Colonic mucosa (tissue), 4 donors: ENCODE data around the gene MBOAT7. TPM values are rescaled to one million over a fixed set of nuclear protein-coding genes. Genes with fewer than 3 reads are reported as not detected.

Experiments
- DNase-seq: peaks from one replicate; pipeline ENCODE4 v3.0.0-alpha.2; 2020
- H3K27ac ChIP-seq: fragments of 200-600 bp; one replicate; pipeline ENCODE4 v1.8.0; 2021
- H3K27me3 ChIP-seq: fragments of 200-600 bp; one replicate; pipeline ENCODE4 v1.8.0; 2021
- H3K36me3 ChIP-seq: fragments of 200-600 bp; one replicate; pipeline ENCODE4 v1.8.0; 2021
- H3K4me1 ChIP-seq: fragments of 200-600 bp; one replicate; pipeline ENCODE4 v1.8.0; 2021; ENCODE audit warnings: mild to moderate bottlenecking
- H3K4me3 ChIP-seq: fragments of 200-600 bp; one replicate; pipeline ENCODE4 v1.8.0; 2021
- H3K9ac ChIP-seq, 2 donors: one replicate each; pipeline ENCODE4 v1.7.0; 2013; ENCODE audit warnings: control low read depth in 2 of 2, low read depth in 2 of 2, low read length in 2 of 2
- H3K9me3 ChIP-seq: fragments of 200-600 bp; one replicate; pipeline ENCODE4 v1.8.0; 2021
- CTCF ChIP-seq: fragments of 200-600 bp; IDR thresholded peaks from one replicate; pipeline ENCODE4 v1.8.0; 2022; ENCODE audit warnings: antibody characterized with exemption, mild to moderate bottlenecking
- intact Hi-C: fragments of 100-400 bp; cut with DNase I; formaldehyde crosslinking; loops from one replicate; pipeline ENCODE4 v1.14.1; 2022
- total RNA-seq, 2 donors: library from RNA; stranded (reverse); fragmentation: NEBNext Ultra II Directional in 1 of 2; extraction: Animal tissue kit (Norgen Biotek cat#: 25700) in 1 of 2; gene quantifications; one replicate each; pipeline ENCODE4 v1.2.1, GENCODE V29; 2021
- donor health status: healthy.
- donor health status: DM: no; HTN: no; CAD: no.
- donor health status: DM: no; HTN: no; CAD: no.

MBOAT7 gene
- total RNA-seq, 2 donors from 2014 or later: 122 to 142 TPM

- H3K36me3 ChIP-seq: peaks cover 3% of the 10 kb centered on the region
- DNase-seq: peak; percentile 36
- peaks cover 16% of the 10 kb centered on the region for H3K4me1 ChIP-seq
- no peaks in the 10 kb centered on the region for H3K27me3 ChIP-seq
- peak within 1 kb of the TSS; percentile 83 for H3K27ac ChIP-seq
- peak within 1 kb of the TSS; percentile 98 for H3K4me3 ChIP-seq
- no peaks in the 10 kb centered on the region for H3K9me3 ChIP-seq
- intact Hi-C loops: no loop called here
- TF ChIP-seq CTCF: no peak
- peak within 1 kb of the TSS; percentile 79 to 95 for H3K9ac ChIP-seq
Observed at GRCh38 chr19:54137699-54138488, 51.5 kb downstream of the MBOAT7 start, which contains the start of gene CNOT3. Gene CNOT3, plus strand, starts transcription at chr19:54137762. Its CDS starts 5,217 bp downstream, at chr19:54142979.

- no peak for TF ChIP-seq CTCF
- peaks cover 16% of the 10 kb centered on the region for H3K4me1 ChIP-seq
- H3K9ac ChIP-seq: peak overlapping the region; percentile 59 to 79
- no peaks in the 10 kb centered on the region for H3K27me3 ChIP-seq
- intact Hi-C loops: no loop called here
- H3K36me3 ChIP-seq: no peaks in the 10 kb centered on the region
- peak overlapping the region; percentile 98 for H3K4me3 ChIP-seq
- no peaks in the 10 kb centered on the region for H3K9me3 ChIP-seq
- peak; percentile 99 for DNase-seq
- peak overlapping the region; percentile 83 for H3K27ac ChIP-seq
Observed at GRCh38 chr19:54136864-54137698, 52.3 kb downstream of the MBOAT7 start.

GRCh38 chr19:54136086-54136863, 53.1 kb downstream of the MBOAT7 start:
- Histone ChIP-seq H3K9ac (peak overlapping the region; percentile 59 to 79), H3K27me3 (no peaks in the 10 kb centered on the region), H3K9me3 (no peaks in the 10 kb centered on the region), H3K4me3 (peak overlapping the region; percentile 40), H3K4me1 (peaks cover 16% of the 10 kb centered on the region), H3K27ac (peak overlapping the region; percentile 70), H3K36me3 (no peaks in the 10 kb centered on the region)
- no peak for TF ChIP-seq CTCF
- DNase-seq: peak; percentile 45
- intact Hi-C loops: no loop called here

- intact Hi-C loops: no loop called here
- peaks cover 7% of the 10 kb centered on the region for H3K4me1 ChIP-seq
- no peak overlapping the region for H3K4me3 ChIP-seq
- H3K9me3 ChIP-seq: no peaks in the 10 kb centered on the region
- H3K36me3 ChIP-seq: no peaks in the 10 kb centered on the region
- no peaks in the 10 kb centered on the region for H3K27me3 ChIP-seq
- TF ChIP-seq CTCF: no peak
- no peak overlapping the region for H3K9ac ChIP-seq
- DNase-seq: no peak
- no peak overlapping the region for H3K27ac ChIP-seq
Observed at GRCh38 chr19:54133957-54134590, 55.3 kb downstream of the MBOAT7 start.
